Prostate gland (tissue), 2 donors: ENCODE measurements around the gene KIFBP.

Experiments used
- POLR2A ChIP-seq: fragments of 450-650 bp; IDR thresholded peaks from one replicate; pipeline ENCODE4 v1.6.1; 2016; ENCODE audit warnings: antibody characterized with exemption, mild to moderate bottlenecking
- POLR2AphosphoS5 ChIP-seq: sonication (generic); formaldehyde crosslinking; IDR thresholded peaks from one replicate; pipeline ENCODE4 v1.6.1; 2017; ENCODE audit warnings: antibody characterized with exemption
- TF ChIP-seq, protein P1 (sequence below), 4 experiments: fragments of 200-600 bp in 2 of 4; fragments of 450-650 bp in 2 of 4; sonication (generic) in 2 of 4; IDR thresholded peaks; 1 replicate in 3 of 4; 2 replicates in 1 of 4; pipeline ENCODE4 v1.5.1; 2016 to 2019; ENCODE audit warnings: antibody characterized with exemption in 4 of 4, mild to moderate bottlenecking in 2 of 4, moderate library complexity in 2 of 4

DNA sequence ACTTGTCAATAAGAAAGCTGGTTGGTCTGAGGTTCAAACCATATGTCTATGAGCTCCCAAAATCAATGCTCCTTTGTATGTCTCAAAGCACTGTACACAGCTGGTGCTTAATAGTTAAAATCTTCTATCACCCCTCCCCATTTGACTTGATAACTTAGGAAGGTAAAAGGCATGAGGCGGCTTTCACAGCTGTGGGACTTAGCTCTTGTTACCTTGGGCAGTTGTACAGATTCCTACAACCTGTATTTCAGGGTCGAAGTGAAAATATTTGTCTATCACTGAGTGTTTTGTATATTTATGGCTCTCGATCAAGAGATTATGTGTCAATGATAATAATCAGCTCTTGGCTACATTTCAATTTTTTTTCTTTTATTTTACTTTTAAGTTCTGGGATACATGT is 992 bp upstream of the KIFBP start:
- TF ChIP-seq POLR2AphosphoS5 (no peak), POLR2A (no peak)
- TF ChIP-seq, protein P1, sequence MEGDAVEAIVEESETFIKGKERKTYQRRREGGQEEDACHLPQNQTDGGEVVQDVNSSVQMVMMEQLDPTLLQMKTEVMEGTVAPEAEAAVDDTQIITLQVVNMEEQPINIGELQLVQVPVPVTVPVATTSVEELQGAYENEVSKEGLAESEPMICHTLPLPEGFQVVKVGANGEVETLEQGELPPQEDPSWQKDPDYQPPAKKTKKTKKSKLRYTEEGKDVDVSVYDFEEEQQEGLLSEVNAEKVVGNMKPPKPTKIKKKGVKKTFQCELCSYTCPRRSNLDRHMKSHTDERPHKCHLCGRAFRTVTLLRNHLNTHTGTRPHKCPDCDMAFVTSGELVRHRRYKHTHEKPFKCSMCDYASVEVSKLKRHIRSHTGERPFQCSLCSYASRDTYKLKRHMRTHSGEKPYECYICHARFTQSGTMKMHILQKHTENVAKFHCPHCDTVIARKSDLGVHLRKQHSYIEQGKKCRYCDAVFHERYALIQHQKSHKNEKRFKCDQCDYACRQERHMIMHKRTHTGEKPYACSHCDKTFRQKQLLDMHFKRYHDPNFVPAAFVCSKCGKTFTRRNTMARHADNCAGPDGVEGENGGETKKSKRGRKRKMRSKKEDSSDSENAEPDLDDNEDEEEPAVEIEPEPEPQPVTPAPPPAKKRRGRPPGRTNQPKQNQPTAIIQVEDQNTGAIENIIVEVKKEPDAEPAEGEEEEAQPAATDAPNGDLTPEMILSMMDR (IDR thresholded peaks at IDR 0.05) = no peak
